HG03378 (cell line): ENCODE measurements around the gene CHKB.
"Not testable (repeated sequence)": the region's sequence is repeated elsewhere in the genome, so short reads cannot be mapped to it uniquely, and the experiment has no call there.

Experiments used
- ATAC-seq: cut with Tn5 transposase; IDR thresholded peaks from one replicate; pipeline ENCODE4 v1.9.1; 2021; ENCODE audit warnings: mild to moderate bottlenecking, moderate library complexity; ENCODE audit not compliant: unreplicated experiment

The CHKB gene

DNA sequence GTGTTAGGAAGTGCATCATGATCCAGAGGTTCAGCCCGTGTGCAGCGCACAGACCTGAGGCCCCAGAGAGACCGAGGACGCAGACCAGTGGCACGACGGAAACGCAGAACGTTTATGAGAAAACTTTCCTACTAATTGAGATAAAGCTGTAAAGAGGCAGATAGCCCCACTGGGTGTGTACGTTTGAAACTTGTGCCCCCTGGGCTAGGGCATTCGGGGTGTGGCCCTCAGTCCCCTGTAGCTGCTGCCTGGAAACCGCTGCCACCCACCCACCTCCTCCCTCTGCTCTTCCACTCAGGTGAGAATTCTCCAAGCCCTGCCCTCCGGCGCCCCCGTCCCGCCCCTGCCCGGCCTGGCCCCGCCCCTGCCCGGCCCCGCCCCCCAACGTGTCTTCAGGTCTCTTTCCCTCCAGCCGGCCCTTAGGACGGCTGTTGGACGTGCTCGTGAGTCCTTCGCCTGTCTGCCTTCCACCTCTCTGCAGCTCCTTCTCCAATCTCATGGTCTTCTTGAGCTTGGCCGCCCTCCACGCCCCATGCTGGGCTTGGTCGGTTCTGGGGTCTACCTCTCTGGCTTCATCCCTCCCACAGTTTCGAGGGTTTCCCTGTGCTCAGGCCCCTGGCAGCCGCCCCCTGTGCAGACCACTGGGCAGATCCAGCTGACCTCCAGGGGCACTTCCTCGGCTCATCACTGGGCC, 30.0 kb upstream of the CHKB start:
- no peak for ATAC-seq

DNA sequence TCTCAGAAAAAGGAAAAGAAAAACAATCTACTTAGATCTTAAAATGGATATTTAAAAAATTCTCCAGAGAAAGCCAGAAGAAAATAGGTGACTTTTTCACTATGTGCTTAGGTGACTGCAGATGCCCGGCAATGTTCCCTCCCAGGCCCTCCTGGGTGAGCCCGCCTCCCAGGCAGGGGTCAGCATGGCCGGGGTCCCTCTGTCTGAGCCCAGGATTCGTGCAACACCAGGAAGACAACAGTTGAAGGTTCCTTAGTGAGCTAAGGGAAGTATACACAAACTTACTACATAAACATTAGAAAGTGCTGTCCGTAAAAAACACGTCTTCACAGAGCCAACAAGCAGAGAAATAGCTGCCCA, 29.5 kb upstream of the CHKB start:
- ATAC-seq: no peak

DNA sequence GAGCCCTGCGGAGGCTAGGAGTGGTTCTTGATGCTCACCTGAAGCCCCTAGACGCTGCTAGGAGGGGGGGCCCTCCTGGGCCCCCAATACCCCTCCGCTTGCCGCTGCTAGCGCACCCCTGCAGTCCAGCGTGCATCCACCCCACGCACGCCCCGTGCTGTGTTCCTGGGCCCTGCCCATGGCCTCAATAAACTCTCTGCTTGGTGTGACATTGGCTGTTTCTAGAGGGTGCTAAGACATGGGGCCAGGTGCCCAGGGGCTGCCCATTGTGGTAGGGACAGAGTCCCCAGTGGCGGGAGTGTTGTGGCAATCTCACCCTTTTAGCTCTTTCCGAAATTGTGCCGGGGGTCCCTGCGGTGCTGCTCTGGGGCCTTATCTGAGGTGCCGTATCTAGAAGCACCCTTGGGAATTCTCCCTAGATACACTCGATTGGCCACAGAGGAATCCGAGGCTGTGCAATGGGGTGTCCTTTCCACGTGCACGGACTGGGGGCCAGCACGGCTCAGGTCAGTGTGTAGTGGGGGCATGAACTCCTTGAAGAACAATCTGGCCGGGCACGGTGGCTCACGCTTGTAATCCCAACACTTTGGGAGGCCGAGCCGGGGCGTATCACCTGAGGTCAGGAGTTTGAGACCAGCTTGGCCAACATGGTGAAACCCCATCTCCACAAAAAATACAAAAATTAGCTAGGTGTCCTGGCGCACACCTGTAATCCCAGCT, 28.9 kb upstream of the CHKB start:
- no peak for ATAC-seq

DNA sequence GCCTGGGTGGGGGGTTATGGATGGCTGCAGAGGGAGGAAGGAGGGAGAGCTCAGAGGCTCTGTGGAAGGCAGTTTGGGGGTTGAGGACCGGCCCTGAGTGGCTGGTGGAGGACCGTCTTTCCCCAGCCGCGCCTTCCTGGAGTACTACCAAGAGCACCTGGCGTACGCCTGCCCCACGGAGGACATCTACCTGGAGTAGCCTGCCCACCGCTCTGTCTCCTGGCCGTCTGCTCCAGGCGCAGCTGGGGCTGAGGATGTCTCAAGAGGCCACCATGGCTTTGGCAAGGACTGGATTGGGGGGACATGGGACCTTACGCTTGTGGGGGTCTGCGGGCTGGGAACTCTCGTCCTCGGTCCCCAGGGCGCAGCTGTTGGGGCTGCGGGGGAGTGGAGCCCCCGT, 27.9 kb upstream of the CHKB start:
- ATAC-seq: no peak

DNA sequence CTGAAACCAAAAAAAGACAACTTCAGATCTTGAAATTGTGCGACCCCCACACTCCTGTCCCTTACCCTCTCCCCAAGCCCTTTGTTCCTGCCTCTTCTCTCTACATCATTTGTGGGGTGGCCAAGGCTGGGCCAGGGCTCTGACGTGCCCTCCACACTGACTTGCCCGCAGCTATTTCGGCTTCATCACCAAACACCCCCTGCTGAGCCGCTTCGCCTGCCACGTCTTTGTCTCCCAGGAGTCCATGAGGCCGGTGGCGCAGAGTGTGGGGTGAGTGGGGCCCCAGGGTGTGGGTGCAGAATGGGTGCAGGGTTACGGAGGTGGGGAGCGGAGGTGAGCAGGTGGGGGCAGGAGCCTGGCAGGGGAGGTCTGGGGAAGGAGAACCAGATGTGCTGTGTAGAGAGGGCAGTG, 27.4 kb upstream of the CHKB start:
- ATAC-seq: no peak

DNA sequence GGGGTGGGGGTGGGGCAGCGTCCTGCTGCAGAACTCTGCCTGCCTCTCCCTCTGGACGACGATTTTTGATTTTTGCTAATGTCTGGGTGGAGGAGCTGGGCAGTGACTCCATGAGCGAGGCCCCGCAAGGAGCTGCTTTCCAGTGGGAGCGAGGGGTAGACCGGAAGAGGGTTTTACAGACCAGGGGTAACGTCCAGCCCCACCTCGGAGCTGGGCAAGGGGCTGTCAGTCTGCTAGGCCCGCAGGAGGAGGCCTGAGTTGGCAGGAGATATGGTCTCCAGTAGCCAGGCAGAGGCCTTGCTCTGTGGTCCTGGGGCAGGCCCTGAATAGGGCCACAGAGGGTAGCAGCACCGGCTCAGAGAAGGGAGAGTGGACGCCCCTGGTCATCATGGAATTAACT, 26.9 kb upstream of the CHKB start:
- no peak for ATAC-seq

DNA sequence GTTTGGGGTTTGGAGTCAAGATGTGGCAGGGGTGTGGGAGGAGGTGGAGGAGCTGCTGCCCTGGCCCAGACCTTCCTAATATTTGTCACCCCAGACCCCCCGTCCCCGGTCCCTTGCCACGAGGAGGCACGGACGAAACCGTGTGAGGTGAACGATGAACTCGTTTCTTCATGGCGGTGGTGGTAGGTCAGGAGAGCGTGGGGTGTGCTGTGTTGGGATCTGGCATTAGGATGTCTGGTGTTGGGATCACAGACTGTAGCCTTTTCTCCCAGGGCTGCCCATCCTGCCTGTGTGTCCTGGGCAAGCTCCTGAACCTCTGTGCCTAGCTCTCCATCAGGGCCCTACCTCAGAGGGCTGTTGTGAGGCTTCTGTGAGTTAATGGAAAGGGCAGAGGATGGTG, 26.3 kb upstream of the CHKB start:
- ATAC-seq: no peak

DNA sequence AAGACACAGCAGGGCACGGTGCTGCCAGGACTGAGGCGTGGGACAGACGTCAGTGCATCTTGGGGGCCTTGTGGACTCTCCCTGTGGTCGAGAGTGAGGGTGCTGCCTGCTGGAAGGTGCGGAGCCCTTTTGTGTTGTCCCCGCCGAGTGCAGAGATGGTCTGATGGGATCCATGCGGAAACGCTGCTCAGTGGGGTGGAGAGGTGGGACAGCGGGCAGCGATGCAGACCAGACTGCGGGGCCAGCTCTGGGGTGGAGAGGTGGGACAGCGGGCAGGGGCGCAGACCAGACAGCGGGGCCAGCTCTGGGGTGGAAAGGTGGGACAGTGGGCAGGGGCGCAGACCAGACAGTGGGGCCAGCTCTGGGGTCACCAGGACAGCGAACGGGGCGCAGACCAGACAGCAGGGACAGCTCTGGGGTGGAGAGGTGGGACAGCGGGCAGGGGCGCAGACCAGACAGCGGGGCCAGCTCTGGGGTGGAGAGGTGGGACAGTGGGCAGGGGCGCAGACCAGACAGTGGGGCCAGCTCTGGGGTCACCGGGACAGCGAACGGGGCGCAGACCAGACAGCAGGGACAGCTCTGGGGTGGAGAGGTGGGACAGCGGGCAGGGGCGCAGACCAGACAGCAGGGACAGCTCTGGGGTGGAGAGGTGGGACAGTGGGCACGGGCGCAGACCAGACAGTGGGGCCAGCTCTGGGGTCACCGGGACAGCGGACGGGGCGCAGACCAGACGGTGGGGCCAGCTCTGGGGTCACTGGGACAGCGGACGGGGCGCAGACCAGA, 25.6 kb upstream of the CHKB start:
- not testable (repeated sequence) for ATAC-seq

DNA sequence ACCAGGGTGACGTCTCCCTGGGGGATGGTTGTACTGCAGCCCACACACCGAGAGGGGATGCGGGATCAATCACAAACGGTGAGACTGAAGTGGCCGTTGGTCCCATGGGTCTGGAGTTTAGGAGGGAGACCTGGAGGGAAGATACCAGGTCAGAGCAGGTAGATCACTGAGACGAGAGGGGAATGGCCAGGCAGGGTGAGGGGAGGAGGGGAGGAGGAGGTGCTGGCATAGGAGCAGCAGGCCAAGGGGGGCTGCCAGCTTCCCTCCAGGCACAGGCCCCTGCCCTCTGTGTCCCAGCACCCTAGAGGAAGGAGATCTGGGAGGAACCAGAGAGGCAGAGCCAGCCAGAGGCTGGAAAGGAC, 25.0 kb upstream of the CHKB start:
- ATAC-seq: no peak

DNA sequence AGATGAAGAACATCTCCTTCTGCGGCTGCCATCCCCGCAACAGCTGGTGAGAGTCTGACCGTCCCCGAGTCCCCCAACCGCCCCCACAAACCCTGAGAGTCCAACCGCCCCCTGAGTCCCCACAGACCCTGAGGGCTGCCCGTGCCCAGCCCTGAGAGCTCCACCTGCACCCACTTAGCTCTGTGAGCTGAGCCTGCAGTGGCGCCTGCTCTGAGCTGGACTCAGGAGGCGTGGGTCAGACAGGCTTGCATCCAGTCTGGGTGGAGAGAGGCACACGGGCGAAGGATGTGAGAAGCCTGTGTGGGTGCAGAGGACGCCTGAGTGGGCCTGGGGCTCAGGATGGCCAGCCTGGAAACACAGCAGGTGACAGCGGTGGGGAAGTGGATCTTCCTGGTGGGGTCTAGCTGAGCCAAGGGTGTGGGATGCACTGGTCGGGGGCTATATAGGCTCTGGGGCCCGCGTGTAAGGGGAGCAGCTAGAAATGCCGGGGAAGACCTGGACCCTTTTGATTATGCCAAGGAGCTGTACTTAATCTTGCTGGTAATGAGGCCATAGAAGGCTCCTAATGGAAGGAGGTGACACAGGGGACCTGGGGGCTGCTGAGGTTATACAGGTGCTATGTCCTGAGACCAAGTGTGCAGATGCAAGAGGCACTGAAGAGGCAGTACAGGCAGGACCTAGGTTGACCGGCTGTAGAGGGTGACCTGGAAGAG, 24.5 kb upstream of the CHKB start:
- no peak for ATAC-seq

DNA sequence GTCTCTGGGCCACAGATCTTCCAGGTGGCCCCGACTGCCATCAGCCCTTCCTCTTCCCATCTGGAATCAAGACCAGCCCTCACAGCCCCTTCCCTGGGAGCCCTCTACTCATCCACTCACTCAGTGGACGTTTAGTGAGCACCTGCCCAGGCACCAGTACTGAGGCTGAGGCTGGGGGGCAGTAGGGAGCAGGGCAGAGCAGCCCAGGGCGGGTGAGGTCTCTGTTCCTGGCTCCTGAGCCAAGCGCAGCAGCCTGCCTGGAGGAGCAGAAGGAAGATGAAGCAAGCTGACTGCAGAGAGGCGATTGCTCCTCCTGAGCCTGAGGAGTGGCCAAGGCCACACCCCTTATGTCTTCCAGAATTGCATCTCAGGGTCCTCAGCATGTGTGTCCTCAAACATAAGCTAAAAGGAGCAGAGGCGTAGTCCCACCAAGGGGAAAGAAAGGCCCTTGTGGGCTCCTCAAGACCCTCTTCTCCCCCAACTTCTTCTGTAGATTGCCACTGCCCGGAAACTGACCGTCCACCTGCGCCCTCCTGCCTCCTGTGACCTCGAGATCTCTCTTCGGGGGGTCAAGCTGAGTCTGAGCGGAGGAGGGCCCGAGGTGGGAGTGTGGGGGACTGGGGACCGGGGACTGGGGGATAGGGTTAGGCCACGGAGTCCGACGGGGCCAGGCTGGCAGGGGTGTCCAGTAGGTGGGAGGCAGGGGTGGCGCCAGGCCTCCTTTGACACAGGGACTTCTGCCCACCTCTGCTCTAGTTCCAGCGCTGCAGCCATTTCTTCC, 23.7 kb upstream of the CHKB start:
- no peak for ATAC-seq

DNA sequence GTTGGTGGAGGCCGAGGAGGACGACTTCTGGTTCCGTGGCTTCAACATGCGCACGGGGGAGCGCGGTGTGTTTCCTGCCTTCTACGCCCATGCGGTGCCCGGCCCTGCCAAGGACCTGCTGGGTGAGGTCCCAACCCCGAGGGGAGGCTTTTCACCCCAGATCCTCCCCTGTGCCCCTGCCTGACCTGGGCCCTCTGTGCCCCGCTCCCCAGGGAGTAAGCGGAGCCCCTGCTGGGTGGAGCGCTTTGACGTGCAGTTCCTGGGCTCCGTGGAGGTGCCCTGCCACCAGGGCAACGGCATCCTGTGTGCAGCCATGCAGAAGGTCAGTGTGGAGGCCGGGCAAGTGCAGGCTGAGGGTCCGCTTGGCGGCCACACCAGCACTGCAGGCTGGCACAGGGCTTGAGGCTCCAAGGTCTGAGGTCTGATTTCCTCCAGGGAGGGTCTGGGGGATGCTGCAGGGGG, 23.0 kb upstream of the CHKB start:
- ATAC-seq: no peak

DNA sequence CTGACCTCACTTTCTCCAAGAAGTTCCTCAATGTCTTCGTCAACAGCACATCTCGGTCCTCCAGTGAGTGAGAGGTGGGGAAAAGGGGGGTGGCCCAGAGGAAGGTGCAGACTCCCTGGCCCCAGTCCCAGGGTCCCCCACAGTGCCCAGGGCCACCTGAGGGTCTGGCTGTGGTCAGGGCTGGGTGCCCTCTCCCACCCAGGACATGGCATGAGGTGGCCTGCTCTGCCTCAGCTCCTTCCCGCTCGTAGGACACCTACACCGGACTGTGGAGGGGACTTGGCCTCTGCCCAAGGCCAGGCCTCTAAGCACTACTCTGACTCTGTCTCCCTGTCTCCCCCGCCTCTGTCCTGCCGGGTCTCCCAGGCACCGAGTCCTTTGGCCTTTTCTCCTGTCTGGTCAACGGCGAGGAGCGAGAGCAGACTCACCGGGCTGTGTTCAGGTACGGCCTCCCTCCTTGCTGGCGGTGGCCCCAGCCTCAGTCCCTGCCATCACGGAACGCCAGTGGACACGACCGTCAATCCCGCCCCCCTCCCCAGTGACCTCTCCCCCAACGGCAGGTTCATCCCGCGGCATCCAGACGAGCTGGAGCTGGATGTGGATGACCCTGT, 22.5 kb upstream of the CHKB start:
- ATAC-seq: no peak

DNA sequence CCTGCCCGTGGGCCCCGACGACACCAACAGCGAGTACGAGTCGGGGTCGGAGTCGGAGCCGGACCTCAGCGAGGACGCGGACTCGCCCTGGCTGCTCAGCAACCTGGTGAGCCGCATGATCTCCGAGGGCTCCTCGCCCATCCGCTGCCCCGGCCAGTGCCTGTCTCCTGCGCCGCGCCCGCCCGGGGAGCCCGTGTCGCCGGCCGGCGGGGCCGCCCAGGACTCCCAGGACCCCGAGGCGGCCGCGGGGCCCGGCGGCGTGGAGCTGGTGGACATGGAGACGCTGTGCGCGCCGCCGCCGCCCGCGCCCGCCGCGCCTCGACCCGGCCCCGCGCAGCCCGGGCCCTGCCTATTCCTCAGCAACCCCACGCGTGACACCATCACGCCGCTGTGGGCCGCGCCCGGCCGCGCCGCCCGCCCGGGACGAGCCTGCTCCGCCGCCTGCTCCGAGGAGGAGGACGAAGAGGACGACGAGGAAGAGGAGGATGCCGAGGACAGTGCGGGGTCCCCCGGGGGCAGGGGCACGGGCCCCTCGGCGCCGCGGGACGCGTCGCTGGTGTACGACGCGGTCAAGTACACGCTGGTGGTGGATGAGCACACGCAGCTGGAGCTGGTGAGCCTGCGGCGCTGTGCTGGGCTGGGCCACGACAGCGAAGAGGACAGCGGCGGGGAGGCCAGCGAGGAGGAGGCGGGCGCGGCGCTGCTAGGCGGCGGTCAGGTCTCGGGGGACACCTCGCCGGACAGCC, 21.8 kb upstream of the CHKB start:
- ATAC-seq: no peak

DNA sequence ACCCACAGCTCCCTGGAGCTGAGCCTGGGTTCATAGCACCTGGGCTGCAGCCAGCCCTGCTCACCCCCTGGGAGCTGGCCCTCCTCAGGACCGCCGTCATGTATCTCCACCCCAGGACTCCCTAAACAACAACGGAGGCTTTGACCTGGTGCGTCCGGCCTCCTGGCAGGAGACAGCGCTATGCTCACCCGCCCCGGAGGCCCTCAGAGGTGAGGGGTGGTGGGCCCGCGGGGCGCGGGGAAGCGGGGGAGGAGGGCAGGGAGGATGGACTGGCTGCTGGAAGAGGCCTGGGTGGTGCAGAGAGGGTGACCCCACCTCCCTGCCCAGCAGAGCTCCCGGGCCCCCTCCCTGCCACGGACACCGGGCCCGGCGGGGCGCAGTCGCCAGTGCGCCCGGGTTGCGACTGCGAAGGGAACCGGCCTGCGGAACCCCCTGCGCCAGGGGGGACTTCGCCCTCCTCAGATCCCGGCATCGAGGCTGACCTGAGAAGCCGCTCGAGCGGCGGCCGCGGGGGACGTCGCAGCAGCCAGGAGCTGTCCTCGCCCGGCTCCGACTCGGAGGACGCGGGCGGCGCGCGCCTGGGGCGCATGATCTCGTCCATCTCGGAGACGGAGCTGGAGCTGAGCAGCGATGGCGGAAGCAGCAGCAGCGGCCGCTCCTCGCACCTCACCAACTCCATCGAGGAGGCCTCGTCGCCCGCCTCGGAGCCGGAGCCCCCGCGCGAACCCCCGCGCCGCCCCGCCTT, 21.0 kb upstream of the CHKB start:
- ATAC-seq: no peak

DNA sequence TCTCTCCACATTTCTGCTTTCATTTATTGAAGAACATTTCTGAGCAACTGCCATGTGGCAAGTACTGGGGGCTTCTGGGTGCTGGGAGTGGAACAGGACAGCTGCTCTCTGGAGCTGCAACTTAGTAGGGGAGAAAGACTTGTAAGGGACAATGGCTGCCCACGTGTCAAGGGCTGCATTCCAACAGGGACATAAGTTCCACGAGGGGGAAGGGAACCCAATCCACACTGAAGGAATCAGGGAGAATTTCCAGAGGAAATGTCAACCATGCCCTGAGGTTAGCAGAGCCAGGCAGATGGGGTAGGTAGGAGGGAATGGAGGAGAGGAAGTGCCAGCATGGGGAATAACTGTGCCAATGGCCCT, 19.7 kb upstream of the CHKB start:
- ATAC-seq: no peak

DNA sequence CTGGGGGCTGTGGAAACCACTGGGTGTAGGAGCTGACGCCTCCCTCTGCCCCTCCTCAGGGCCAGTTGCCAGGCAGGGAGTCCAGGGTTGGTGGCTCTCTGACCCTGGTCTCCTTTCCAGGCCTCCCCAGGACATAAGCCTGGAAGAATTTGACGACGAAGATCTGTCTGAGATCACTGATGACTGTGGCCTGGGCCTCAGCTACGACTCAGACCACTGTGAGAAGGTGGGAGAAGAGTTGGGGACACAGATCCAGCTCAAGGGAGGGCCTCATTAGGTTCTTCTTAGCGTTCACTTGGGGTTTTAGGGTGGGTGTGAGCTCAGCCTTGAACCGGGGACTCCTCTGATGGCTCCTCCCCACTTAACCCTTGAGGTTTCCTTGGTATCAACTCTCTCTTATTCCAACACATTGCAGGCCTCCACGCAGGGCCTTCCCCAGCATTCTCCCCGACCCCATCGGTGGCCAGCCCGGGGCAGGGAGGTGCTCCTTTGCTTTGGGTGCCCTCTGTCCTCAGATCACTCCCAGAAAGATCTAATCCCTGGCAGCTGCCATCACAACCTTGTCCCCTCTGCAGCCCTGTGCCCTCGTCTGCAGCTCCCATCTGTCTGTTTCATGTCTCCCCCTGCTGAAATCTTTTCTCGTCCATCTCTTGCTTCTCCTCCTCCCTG, 19.2 kb upstream of the CHKB start:
- ATAC-seq: no peak

DNA sequence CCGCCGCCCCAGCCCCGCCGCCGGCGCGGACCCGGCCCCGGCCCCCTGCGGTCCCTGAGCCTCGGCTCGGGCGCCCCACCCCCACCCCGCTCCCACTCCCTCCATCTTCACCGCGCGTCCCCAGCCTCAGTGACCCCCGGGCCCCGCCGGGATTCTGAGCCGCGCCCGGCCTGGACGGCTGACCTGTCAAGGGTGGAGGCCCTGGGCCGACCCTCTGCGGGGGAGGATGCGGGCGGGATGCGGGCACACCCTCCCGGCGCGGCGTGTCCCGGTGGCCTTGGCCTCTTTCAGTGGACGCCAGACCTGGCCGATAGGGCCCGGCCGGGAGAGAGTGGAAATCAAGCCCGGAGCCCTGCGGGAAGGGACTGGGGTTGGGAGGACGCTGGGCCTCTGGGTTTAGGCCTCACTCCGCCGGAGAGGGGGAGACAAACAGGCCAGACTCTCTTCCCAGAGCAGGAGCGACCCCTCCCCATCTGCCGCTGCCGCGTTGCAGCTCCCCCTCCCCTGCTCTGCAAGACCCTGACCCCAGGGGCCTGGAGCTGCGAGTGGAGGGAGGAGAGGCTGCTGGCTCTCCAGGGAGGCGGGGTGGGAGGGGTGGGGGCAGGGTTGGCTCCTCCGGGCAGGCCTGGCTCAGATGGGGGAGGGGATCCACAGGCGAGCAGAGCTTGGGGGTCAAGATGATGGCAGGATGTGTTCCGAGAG, 18.5 kb upstream of the CHKB start:
- no peak for ATAC-seq
